ENCODE results near the gene RGS14. TPM values are rescaled to one million over a fixed set of nuclear protein-coding genes. Genes with fewer than 3 reads are reported as not detected.

The RGS14 gene
- polyA plus RNA-seq, 4 donors = 11.9 to 18.7 (median 15.3) TPM

GRCh38 chr5:177362610-177363507 is 5.1 kb downstream of the RGS14 start:
- DNase-seq (ENCODE audit: low read depth in 4 of 4, low spot score in 3 of 4) = peak in 1 of 4 donors; percentile 60

GRCh38 chr5:177363565-177363964 is 5.8 kb downstream of the RGS14 start:
- DNase-seq (ENCODE audit: low read depth in 4 of 4, low spot score in 3 of 4) = no peak

GRCh38 chr5:177364159-177364962 is 6.6 kb downstream of the RGS14 start:
- no peak for DNase-seq (ENCODE audit: low read depth in 4 of 4, low spot score in 3 of 4)

GRCh38 chr5:177365845-177366527 is 8.3 kb downstream of the RGS14 start:
- DNase-seq (ENCODE audit: low read depth in 4 of 4, low spot score in 3 of 4) = no peak

GRCh38 chr5:177366528-177367322 is 9.0 kb downstream of the RGS14 start:
- DNase-seq (ENCODE audit: low read depth in 4 of 4, low spot score in 3 of 4) = peak; percentile 77 to 85 (median 82)

- no peak for DNase-seq (ENCODE audit: low read depth in 4 of 4, low spot score in 3 of 4)
Observed at GRCh38 chr5:177367323-177367848, 9.7 kb downstream of the RGS14 start.

- no peak for DNase-seq (ENCODE audit: low read depth in 4 of 4, low spot score in 3 of 4)
Observed at GRCh38 chr5:177367981-177368868, 10.5 kb downstream of the RGS14 start.

GRCh38 chr5:177368869-177369644 is 11.3 kb downstream of the RGS14 start:
- DNase-seq (ENCODE audit: low read depth in 4 of 4, low spot score in 3 of 4) = no peak

- DNase-seq (ENCODE audit: low read depth in 4 of 4, low spot score in 3 of 4) = no peak
Observed at GRCh38 chr5:177369645-177370440, 12.1 kb downstream of the RGS14 start.

GRCh38 chr5:177370488-177371119 is 12.9 kb downstream of the RGS14 start:
- peak in 2 of 4 donors; percentile 63 to 70 for DNase-seq (ENCODE audit: low read depth in 4 of 4, low spot score in 3 of 4)

GRCh38 chr5:177371120-177372033 is 13.7 kb downstream of the RGS14 start:
- DNase-seq (ENCODE audit: low read depth in 4 of 4, low spot score in 3 of 4) = no peak

GRCh38 chr5:177372034-177372896 is 14.5 kb downstream of the RGS14 start:
- DNase-seq (ENCODE audit: low read depth in 4 of 4, low spot score in 3 of 4) = no peak

GRCh38 chr5:177372910-177373309 is 15.2 kb downstream of the RGS14 start:
- DNase-seq (ENCODE audit: low read depth in 4 of 4, low spot score in 3 of 4) = no peak

- no peak for DNase-seq (ENCODE audit: low read depth in 4 of 4, low spot score in 3 of 4)
Observed at GRCh38 chr5:177373806-177374205, 16.1 kb downstream of the RGS14 start.

- no peak for DNase-seq (ENCODE audit: low read depth in 4 of 4, low spot score in 3 of 4)
Observed at GRCh38 chr5:177374211-177374610, 16.5 kb downstream of the RGS14 start.
